Kidney epithelial cell (primary cell): ENCODE measurements around the gene SGCD. TPM values are rescaled to one million over a fixed set of nuclear protein-coding genes. Genes with fewer than 3 reads are reported as not detected.

Experiments
- DNase-seq: peaks from one replicate; pipeline ENCODE4 v3.0.0-alpha.2; 2010; ENCODE audit warnings: low read depth
- H3K27me3 ChIP-seq: 2 replicates; pipeline ENCODE4 v1.6.0; 2011; ENCODE audit warnings: low read length; ENCODE audit not compliant: control insufficient read depth, insufficient read depth
- H3K36me3 ChIP-seq: 2 replicates; pipeline ENCODE4 v1.5.1; 2011; ENCODE audit warnings: low read length; ENCODE audit not compliant: control insufficient read depth, insufficient read depth
- H3K4me3 ChIP-seq: 2 replicates; pipeline ENCODE4 v1.5.1; 2011; ENCODE audit warnings: low read depth, mild to moderate bottlenecking, control low read depth, low read length
- CTCF ChIP-seq: IDR thresholded peaks from 2 replicates; pipeline ENCODE4 v1.5.1; 2011; ENCODE audit warnings: mild to moderate bottlenecking, moderate library complexity, low read length, control low read depth, inconsistent platforms; ENCODE audit not compliant: insufficient read depth, poor library complexity, severe bottlenecking
- total RNA-seq: library from RNA; depleted of rRNA; stranded (reverse); fragments of >200 nt; gene quantifications from 2 replicates; pipeline ENCODE4 v1.2.3, GENCODE V29; 2015

The SGCD gene
- total RNA-seq, 1 donor from 2014 or later = 0.29 TPM

- Histone ChIP-seq H3K36me3 (no peaks in the 10 kb centered on the region), H3K27me3 (no peaks in the 10 kb centered on the region), H3K4me3 (no peak overlapping the region)
- no peak for TF ChIP-seq CTCF
- no peak for DNase-seq
These were observed 451.3 kb downstream of the SGCD start for GRCh38 chr5:156778139-156778706.

- DNase-seq = no peak
- H3K27me3 ChIP-seq = no peaks in the 10 kb centered on the region
- no peak for TF ChIP-seq CTCF
These were observed 451.8 kb downstream of the SGCD start for GRCh38 chr5:156778752-156779151.

GRCh38 chr5:156779436-156779835 is 452.5 kb downstream of the SGCD start:
- no peak for TF ChIP-seq CTCF
- H3K4me3 ChIP-seq = no peak overlapping the region
- no peak for DNase-seq
- H3K36me3 ChIP-seq = no peaks in the 10 kb centered on the region
- no peaks in the 10 kb centered on the region for H3K27me3 ChIP-seq

More at GRCh38 chr5:156778752-156779151, 451.8 kb downstream of the SGCD start:
- Histone ChIP-seq H3K4me3 (no peak overlapping the region), H3K36me3 (no peaks in the 10 kb centered on the region)

GRCh38 chr5:156783092-156783491 is 456.1 kb downstream of the SGCD start:
- DNase-seq = no peak
- no peaks in the 10 kb centered on the region for H3K36me3 ChIP-seq
- no peak overlapping the region for H3K4me3 ChIP-seq
- no peak for TF ChIP-seq CTCF
- no peaks in the 10 kb centered on the region for H3K27me3 ChIP-seq

GRCh38 chr5:156794687-156795086 is 467.7 kb downstream of the SGCD start:
- H3K36me3 ChIP-seq = no peaks in the 10 kb centered on the region
- H3K27me3 ChIP-seq = no peaks in the 10 kb centered on the region
- no peak overlapping the region for H3K4me3 ChIP-seq
- DNase-seq = no peak
- no peak for TF ChIP-seq CTCF

GRCh38 chr5:156798201-156798600 is 471.2 kb downstream of the SGCD start:
- no peak overlapping the region for H3K4me3 ChIP-seq

More at GRCh38 chr5:156798201-156798600, 471.2 kb downstream of the SGCD start:
- DNase-seq = no peak
- no peak for TF ChIP-seq CTCF
- Histone ChIP-seq H3K27me3 (no peaks in the 10 kb centered on the region), H3K36me3 (no peaks in the 10 kb centered on the region)
